Calu3 (cell line): ENCODE results near the gene FEZF2. TPM values are rescaled to one million over a fixed set of nuclear protein-coding genes. Genes with fewer than 3 reads are reported as not detected.

ENCODE experiments used
- BruUV-seq: library from RNA; stranded (reverse); fragments of 400-500 nt; replicated peaks from 2 replicates; lab custom pipeline; 2021; lab: Mats Ljungman, UMichigan
- CTCF ChIA-PET: fragments of 300-600 bp; sonication (Branson Sonifier 250); formaldehyde crosslinking; loops from one replicate; lab custom pipeline; 2022; ENCODE audit warnings: antibody characterized with exemption; lab: Charles Lee
- DNase-seq: peaks from one replicate; pipeline ENCODE4 v3.0.0; 2022
- H3K27ac Mint-ChIP-seq: one replicate; pipeline ENCODE4 v1.8.0; 2022; ENCODE audit warnings: mixed read lengths; ENCODE audit not compliant: unreplicated experiment
- H3K27me3 Mint-ChIP-seq: one replicate; pipeline ENCODE4 v1.8.0; 2022; ENCODE audit warnings: mixed read lengths; ENCODE audit not compliant: unreplicated experiment
- H3K36me3 Mint-ChIP-seq: one replicate; pipeline ENCODE4 v1.8.0; 2022; ENCODE audit warnings: mild to moderate bottlenecking, moderate library complexity, mixed read lengths; ENCODE audit not compliant: insufficient read depth, unreplicated experiment
- H3K4me1 Mint-ChIP-seq: one replicate; pipeline ENCODE4 v1.8.0; 2022; ENCODE audit warnings: mild to moderate bottlenecking, low read depth, mixed read lengths; ENCODE audit not compliant: unreplicated experiment
- H3K4me3 Mint-ChIP-seq: one replicate; pipeline ENCODE4 v1.8.0; 2022; ENCODE audit warnings: mild to moderate bottlenecking, low read depth, moderate library complexity, mixed read lengths; ENCODE audit not compliant: unreplicated experiment
- H3K9me3 Mint-ChIP-seq: one replicate; pipeline ENCODE4 v1.8.0; 2022; ENCODE audit warnings: low read depth, mixed read lengths; ENCODE audit not compliant: unreplicated experiment
- intact Hi-C: fragments of 100-400 bp; cut with micrococcal nuclease; formaldehyde crosslinking; loops from one replicate; pipeline ENCODE4 v1.10.0; 2022; ENCODE audit not compliant: unreplicated experiment
- total RNA-seq: library from RNA; stranded (reverse); gene quantifications from 2 replicates; pipeline ENCODE4 v1.2.3, GENCODE V29; 2022
- TF ChIP-seq, protein P1 (sequence below): fragments of 200-600 bp; IDR thresholded peaks from one replicate; pipeline ENCODE4 v1.8.0; 2022; ENCODE audit warnings: antibody characterized with exemption; ENCODE audit not compliant: unreplicated experiment

The FEZF2 gene
- total RNA-seq, 1 experiment from 2014 or later: not detected

DNA sequence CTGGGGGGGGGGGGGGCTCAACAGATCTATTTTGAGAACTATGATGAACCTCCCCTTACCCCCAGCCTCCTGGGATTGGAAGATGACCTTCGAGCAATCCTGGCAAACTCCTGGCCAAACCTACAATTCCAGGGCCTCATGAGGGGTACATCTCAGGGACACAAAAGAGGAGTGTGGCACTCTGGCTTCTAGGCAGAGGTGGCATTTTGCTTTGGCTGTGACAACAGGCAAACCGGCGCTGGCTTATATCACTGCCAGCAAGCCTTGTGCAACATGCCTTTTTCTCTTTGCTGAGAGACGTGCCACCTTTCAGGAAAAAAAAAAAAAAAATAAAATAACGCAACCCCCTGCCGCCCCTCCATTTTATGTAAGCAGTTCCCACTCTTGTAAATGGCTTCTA, 31.8 kb upstream of the FEZF2 start:
- Mint-ChIP-seq H3K4me3 (no peak overlapping the region), H3K36me3 (no peaks in the 10 kb centered on the region), H3K27ac (no peak overlapping the region), H3K4me1 (no peaks in the 10 kb centered on the region), H3K9me3 (no peaks in the 10 kb centered on the region), H3K27me3 (no peaks in the 10 kb centered on the region)
- TF ChIP-seq, protein P1, sequence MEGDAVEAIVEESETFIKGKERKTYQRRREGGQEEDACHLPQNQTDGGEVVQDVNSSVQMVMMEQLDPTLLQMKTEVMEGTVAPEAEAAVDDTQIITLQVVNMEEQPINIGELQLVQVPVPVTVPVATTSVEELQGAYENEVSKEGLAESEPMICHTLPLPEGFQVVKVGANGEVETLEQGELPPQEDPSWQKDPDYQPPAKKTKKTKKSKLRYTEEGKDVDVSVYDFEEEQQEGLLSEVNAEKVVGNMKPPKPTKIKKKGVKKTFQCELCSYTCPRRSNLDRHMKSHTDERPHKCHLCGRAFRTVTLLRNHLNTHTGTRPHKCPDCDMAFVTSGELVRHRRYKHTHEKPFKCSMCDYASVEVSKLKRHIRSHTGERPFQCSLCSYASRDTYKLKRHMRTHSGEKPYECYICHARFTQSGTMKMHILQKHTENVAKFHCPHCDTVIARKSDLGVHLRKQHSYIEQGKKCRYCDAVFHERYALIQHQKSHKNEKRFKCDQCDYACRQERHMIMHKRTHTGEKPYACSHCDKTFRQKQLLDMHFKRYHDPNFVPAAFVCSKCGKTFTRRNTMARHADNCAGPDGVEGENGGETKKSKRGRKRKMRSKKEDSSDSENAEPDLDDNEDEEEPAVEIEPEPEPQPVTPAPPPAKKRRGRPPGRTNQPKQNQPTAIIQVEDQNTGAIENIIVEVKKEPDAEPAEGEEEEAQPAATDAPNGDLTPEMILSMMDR: no peak
- intact Hi-C loops: no loop called here
- BruUV-seq: no TSS peak
- no peak for DNase-seq
- CTCF ChIA-PET: interaction anchor here (0.5 kb wide), 1 partner anchor 1074 kb away, joined by 5 read pairs; no protein-coding TSS in a partner anchor

DNA sequence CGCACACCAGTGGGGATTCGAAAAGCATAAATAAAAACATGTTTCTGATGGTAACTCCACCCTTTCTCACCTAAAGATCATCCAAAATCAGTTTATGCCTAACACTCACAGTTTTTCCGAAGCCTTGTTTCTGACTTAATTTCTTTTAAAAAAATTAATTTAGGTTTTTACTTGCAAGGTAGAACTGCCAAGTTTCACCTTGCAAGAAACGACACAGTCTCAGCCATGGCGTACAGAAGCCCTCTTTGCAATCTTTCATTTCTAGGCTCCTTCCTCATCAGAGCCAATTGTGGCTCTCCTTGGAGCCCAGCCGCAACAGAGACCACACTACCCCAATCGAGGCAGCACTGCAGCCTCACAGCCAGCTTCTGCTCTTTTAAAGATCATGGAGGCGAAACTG, 31.0 kb upstream of the FEZF2 start:
- Mint-ChIP-seq H3K27me3 (no peaks in the 10 kb centered on the region), H3K36me3 (no peaks in the 10 kb centered on the region)
- intact Hi-C loops: no loop called here

DNA sequence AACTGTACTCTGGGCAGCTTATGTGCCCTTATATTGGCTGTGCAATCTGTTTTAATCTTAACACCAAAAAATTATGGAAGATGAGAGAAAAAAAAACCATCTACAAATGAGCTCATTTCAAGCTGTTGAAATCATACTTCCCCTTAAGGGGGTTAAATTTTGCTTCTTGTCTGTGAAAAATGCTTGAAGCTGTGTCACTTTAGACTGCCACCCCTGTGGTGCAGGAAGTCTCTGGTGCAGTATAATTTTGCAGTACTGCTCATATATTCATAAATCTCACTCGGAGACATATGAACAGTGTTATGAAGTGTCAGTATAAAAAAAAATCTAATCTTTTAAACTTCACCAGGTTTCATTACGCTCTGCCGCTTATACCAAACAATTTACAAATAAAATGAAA, 30.4 kb upstream of the FEZF2 start:
- intact Hi-C loops: no loop called here
- no TSS peak for BruUV-seq

More for the DNA sequence above, 31.0 kb upstream of the FEZF2 start:
- TF ChIP-seq, protein P1: no peak
- no peak for DNase-seq
- H3K9me3 Mint-ChIP-seq: no peaks in the 10 kb centered on the region
- H3K4me1 Mint-ChIP-seq: no peaks in the 10 kb centered on the region
- CTCF ChIA-PET: interaction anchor here (0.5 kb wide), 1 partner anchor 1073 kb away, joined by 5 read pairs; no protein-coding TSS in a partner anchor
- no TSS peak for BruUV-seq
- no peak overlapping the region for H3K4me3 Mint-ChIP-seq
- no peak overlapping the region for H3K27ac Mint-ChIP-seq

DNA sequence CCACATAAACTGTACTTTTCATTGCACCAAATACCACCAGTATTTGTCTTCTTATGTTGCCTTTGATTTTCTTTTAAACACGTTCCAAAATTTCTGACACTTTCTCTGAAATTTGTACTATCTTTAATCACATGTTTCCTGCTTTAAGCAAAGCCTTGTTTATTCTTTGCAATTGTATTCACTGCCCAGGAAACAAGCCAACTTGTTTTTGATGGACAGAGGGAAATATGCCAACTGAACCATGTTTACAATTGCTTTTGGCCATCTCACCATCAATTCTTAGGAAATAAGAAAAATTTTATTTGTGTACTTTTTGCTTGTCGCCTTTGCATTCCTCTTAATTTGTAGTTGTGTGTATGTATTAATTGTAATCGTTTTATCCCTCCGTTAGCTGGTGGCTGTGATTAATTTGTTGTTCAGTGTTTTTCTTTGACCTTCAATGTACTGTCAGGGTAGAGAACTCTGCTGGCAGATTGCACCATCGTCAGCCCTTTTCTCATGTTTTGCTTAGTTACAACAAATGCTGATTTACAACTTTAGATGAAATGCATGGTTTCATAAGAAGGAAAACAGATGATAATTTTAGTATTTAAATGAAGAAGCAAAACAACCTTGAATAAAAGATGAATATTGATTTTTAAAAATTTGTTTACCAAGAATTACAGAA, 19.4 kb upstream of the FEZF2 start:
- no peaks in the 10 kb centered on the region for H3K27me3 Mint-ChIP-seq
- H3K27ac Mint-ChIP-seq: no peak overlapping the region
- CTCF ChIA-PET: no interaction called here
- peaks cover 2% of the 10 kb centered on the region for H3K9me3 Mint-ChIP-seq
- no peaks in the 10 kb centered on the region for H3K36me3 Mint-ChIP-seq
- no peak overlapping the region for H3K4me3 Mint-ChIP-seq
- TF ChIP-seq, protein P1: no peak
- DNase-seq: no peak
- no TSS peak for BruUV-seq
- intact Hi-C loops: no loop called here
- H3K4me1 Mint-ChIP-seq: no peaks in the 10 kb centered on the region

More for the DNA sequence above, 30.4 kb upstream of the FEZF2 start:
- Mint-ChIP-seq H3K4me1 (no peaks in the 10 kb centered on the region), H3K36me3 (no peaks in the 10 kb centered on the region), H3K27me3 (no peaks in the 10 kb centered on the region), H3K9me3 (no peaks in the 10 kb centered on the region), H3K4me3 (no peak overlapping the region), H3K27ac (no peak overlapping the region)
- DNase-seq: no peak
- TF ChIP-seq, protein P1: no peak
- CTCF ChIA-PET: no interaction called here
